NB4 (cell line): Measurements from ENCODE around the gene CLTCL1.
"Not testable (repeated sequence)": the region's sequence is repeated elsewhere in the genome, so short reads cannot be mapped to it uniquely, and the experiment has no call there.

ENCODE experiments used
- DNase-seq: peaks from one replicate; pipeline ENCODE4 v3.0.0; 2010; ENCODE audit warnings: low read depth
- H3K4me3 ChIP-seq: one replicate; pipeline ENCODE4 v1.5.1; 2011; ENCODE audit warnings: mild to moderate bottlenecking, low read depth, low read length, moderate library complexity
- MYC ChIP-seq: IDR thresholded peaks from 2 replicates; pipeline ENCODE4 v1.6.1; 2011; ENCODE audit warnings: low read depth, low read length
- POLR2A ChIP-seq: IDR thresholded peaks from 2 replicates; pipeline ENCODE4 v1.6.1; 2011; ENCODE audit warnings: mild to moderate bottlenecking; ENCODE audit not compliant: insufficient read length; ENCODE audit errors: extremely low read depth
- TF ChIP-seq, protein P1 (sequence below): IDR thresholded peaks from one replicate; pipeline ENCODE4 v1.5.1; 2012; ENCODE audit warnings: low read depth, low read length
- TF ChIP-seq, protein P2 (sequence below): IDR thresholded peaks from 2 replicates; pipeline ENCODE4 v1.6.1; 2011; ENCODE audit warnings: low read depth, low read length

CLTCL1 gene

DNA sequence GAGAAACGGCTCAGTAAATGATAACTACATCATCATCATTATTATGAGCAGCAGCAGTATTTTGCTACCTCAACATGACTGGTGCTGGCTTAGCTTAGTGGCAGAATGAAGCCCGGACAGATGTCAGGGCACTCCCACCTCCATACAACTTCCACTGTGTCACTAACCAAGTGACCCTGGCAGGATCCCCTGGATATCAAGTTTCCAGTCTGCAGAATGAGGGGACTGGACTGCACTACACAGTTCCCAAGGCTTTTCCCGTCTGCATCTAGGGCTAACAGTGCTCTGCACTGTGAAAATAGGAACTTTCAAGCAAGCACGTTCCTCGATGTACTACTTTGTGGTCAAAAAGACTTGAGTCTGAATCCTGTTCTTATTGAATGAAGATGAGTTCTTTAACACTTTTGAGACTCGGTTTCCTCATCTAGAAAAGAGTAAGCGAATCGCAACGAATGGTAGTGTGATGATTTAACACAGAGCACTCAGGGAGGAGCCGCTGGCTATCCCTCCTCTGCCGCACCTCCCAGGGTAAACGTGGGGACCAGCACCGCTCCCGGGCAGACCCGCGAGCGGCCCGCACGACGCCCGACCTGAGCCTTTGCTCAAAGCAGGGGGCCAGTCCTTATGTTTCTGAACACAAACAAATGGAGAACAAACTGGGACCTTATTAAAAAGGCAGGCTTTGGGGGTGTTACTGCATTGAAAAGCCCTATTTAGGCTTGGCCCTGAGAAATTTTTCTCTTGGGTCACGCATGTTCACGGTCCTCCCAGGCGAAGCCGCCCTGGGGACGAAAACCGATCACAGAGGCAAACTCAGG is 910 bp downstream of the CLTCL1 start:
- peak overlapping the region; percentile 70 for H3K4me3 ChIP-seq
- DNase-seq = peak; percentile 43

DNA sequence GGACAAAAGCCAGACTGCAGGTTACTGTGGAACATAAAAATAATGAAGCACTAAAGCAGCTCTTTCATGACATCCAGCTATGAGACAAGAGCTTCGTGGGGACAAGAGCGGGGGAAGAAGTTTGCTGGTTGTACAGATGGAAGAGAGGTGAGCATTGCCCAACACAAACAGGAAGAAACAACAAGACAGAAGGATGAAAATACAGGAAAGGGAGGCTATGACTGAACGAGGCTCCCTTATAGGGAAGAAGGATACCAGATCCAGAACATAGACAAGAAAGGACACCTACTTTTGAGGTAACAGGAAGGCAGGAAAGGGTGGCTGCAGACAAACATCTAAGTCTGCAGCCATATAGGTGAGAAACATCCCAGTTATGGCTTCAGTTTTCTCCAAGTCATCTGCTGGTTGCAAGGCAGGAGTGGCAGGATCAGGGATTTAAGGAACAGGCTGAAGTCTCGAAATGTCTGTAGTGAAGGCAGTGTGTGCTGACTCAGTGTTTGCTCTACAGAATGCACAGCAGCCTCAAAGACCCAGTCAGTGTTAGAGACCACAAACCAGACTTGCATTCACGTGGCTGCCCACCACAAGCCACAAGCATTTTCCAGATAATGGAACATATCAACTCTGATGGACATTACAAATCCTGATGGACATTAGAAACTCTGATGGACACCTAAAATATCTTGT is 1.9 kb downstream of the CLTCL1 start:
- peak; percentile 59 for DNase-seq
- TF ChIP-seq POLR2A = no peak
- no peak for TF ChIP-seq MYC
- TF ChIP-seq, protein P1, sequence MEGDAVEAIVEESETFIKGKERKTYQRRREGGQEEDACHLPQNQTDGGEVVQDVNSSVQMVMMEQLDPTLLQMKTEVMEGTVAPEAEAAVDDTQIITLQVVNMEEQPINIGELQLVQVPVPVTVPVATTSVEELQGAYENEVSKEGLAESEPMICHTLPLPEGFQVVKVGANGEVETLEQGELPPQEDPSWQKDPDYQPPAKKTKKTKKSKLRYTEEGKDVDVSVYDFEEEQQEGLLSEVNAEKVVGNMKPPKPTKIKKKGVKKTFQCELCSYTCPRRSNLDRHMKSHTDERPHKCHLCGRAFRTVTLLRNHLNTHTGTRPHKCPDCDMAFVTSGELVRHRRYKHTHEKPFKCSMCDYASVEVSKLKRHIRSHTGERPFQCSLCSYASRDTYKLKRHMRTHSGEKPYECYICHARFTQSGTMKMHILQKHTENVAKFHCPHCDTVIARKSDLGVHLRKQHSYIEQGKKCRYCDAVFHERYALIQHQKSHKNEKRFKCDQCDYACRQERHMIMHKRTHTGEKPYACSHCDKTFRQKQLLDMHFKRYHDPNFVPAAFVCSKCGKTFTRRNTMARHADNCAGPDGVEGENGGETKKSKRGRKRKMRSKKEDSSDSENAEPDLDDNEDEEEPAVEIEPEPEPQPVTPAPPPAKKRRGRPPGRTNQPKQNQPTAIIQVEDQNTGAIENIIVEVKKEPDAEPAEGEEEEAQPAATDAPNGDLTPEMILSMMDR = no peak
- TF ChIP-seq, protein P2, sequence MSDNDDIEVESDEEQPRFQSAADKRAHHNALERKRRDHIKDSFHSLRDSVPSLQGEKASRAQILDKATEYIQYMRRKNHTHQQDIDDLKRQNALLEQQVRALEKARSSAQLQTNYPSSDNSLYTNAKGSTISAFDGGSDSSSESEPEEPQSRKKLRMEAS = no peak
- H3K4me3 ChIP-seq = no peak overlapping the region

More for the DNA sequence above, 910 bp downstream of the CLTCL1 start:
- TF ChIP-seq POLR2A (no peak), MYC (no peak)
- TF ChIP-seq, protein P1 = no peak
- TF ChIP-seq, protein P2 = no peak

DNA sequence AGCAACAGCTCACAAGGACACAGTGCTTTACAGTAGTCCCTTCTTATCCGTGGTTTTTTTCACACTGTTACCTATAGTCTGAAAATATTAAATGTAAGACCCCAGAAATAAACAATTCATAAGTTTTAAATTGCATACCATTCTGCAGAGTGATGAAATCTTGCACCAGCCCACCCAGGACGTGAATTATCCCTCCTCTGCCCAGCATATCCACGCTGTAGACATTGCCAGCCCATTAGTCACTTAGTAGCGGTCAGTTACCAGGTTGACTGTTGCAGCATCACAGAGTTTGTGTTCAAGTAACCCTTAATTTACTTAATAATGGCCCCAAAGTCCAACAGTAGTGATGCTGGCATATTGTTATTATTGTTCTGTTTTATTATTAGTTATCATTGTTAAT is 3.6 kb downstream of the CLTCL1 start:
- TF ChIP-seq, protein P1 = no peak
- no peak for TF ChIP-seq MYC
- TF ChIP-seq, protein P2 = no peak

DNA sequence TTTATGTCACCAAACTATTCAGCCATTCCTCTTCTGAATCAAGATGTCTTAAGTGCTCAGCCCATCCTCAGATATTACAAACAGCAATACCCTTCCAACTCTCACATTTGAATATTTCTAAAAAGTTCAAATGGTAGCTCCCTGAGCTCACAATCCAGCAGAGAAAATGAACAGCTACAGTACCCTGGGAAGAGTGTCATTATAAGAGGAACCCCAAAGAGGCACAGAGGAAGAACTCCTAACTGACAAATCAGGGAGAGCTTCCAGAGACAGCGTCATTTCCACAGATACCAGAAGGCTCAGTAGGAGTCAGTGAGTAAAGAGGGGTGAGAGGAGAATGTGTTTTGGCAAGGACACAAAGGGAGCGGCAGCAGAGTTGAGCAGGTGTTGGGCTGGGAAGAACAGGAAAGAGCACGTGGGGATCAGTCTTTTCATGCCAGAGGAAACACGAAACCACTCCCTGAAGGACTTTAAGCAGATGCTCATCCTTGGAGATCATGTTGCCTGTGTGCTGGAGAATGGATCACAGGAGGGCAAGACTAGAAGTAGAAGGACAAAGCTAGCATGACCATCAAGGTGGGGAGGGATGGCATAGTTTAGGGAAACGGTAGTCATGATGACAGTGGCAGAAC is 4.3 kb downstream of the CLTCL1 start:
- DNase-seq = no peak
- TF ChIP-seq, protein P1 = no peak
- no peak for TF ChIP-seq POLR2A
- TF ChIP-seq, protein P2 = no peak
- TF ChIP-seq MYC = no peak
- no peak overlapping the region for H3K4me3 ChIP-seq

More for the DNA sequence above, 3.6 kb downstream of the CLTCL1 start:
- DNase-seq = no peak
- H3K4me3 ChIP-seq = no peak overlapping the region

DNA sequence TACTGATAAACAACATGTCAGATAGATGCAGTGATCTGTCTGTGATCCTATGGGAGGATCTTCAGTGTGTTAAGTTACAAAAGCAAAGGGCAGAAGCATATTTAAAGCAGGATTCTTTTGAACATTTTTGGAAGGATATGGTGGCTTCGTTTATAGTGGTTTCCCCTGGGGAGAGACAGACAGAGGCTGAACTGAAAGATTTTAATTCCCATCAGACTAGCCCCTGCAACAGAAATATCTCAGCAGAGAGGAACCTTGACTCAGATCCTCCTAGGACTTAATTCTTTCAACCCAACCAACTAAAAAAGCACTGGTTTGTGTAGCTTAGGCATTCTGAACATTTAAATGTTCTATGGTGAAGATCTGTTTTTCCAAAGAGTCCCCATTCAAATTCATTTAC is 5.7 kb downstream of the CLTCL1 start:
- no peak overlapping the region for H3K4me3 ChIP-seq
- DNase-seq = no peak
- TF ChIP-seq MYC = no peak
- TF ChIP-seq, protein P1 = no peak

DNA sequence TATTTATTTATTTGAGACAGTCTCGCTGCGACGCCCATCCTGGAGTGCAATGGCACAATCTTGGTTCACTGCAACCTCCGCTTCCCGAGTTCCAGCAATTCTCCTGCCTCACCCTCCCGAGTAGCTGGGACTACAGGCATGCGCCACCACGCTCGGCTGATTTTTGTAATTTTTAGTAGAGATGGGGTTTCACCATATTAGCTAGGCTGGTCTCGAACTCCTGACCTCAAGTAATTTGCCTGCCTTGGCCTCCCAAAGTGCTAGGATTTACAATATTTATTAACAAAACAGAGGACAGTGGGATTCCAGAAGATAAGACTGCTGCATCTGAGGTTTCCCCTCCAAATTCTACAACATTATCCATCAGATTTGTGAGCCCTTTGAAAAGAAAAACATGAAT is 12.4 kb downstream of the CLTCL1 start:
- not testable (repeated sequence) for DNase-seq, H3K4me3 ChIP-seq
